GM21529 (cell line): Measurements from ENCODE around the gene KIF3B.

Source experiments
- ATAC-seq: cut with Tn5 transposase; IDR thresholded peaks from one replicate; pipeline ENCODE4 v1.9.1; 2021; ENCODE audit not compliant: unreplicated experiment

The KIF3B gene

GRCh38 chr20:32277361-32278198 lies at the start of gene KIF3B:
TSS of gene KIF3B (plus strand) at chr20:32277651. CDS start at chr20:32309778, 32,127 bp downstream.
- ATAC-seq, result peak; percentile 81

GRCh38 chr20:32227744-32228688 lies 49.4 kb upstream of the KIF3B start:
- no peak for ATAC-seq

DNA sequence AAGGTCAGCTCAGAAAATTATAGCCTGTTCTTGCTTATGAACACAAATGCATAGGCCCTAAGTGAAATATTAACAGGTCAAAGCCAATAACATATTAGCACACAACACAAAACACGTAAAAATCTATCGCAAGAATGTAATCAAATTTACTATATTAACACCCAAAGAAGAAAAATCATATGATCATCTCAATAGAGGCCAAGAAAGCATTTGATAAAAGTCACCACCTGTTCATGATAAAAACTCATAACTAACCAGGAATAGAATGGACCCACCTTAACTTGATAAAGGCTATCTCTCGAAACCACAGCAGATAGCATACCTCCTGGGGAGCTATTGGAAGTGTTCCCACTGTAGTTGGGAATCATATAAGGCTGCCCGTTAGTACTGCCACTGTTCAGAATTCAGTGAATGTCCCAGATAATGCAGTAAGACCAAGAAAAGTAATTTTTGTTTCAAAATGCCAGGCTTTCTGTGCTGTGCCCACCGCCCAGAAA lies 48.2 kb upstream of the KIF3B start:
- ATAC-seq, result no peak

DNA sequence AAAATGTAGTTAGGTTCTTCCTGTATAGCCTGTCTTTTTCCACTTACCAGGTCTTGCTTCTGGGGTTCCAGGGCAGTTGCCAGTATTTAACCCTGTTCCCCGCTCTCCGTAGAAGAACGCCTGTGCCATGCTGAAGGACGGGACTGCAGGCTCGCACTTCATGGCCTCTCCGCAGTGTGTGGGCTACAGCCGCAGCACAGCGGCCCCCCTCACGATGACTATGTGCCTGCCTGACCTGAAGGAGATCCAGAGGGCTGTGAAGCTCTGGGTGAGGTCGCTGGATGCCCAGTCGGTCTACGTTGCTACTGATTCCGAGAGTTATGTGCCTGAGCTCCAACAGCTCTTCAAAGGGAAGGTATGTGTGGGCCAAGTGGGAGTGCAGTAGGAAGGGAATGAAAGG lies 46.7 kb upstream of the KIF3B start:
- no peak for ATAC-seq

- ATAC-seq, result no peak
These were observed 46.2 kb upstream of the KIF3B start for GRCh38 chr20:32231245-32231644.

DNA sequence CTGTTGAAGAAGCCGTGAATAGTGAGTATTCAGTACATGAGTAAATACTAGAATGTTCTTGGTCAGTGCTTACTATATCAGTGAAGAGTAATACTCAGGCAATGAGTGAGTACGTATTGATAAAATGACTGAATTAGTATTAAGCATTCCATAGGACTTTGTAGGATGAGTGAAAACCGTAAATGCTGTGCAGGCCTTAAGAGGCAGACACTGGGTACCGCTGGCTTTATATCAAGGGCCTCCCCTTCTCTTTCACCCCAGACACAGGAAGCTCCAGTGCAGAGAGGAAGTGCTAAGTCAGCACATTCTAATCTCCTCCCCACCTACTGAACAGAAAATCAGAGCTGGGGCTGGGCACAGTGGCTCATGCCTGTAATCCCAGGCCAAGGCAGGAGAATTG lies 45.6 kb upstream of the KIF3B start:
- no peak for ATAC-seq

GRCh38 chr20:32232326-32232886 lies 45.0 kb upstream of the KIF3B start:
- no peak for ATAC-seq

- ATAC-seq, result no peak
These were observed 44.2 kb upstream of the KIF3B start for GRCh38 chr20:32233286-32233685.

- no peak for ATAC-seq
These were observed 43.2 kb upstream of the KIF3B start for GRCh38 chr20:32234135-32234808.

- no peak for ATAC-seq
These were observed 42.0 kb upstream of the KIF3B start for GRCh38 chr20:32235331-32236047.

- ATAC-seq, result no peak
These were observed 41.4 kb upstream of the KIF3B start for GRCh38 chr20:32236048-32236533.

- no peak for ATAC-seq
These were observed 40.6 kb upstream of the KIF3B start for GRCh38 chr20:32236819-32237218.

DNA sequence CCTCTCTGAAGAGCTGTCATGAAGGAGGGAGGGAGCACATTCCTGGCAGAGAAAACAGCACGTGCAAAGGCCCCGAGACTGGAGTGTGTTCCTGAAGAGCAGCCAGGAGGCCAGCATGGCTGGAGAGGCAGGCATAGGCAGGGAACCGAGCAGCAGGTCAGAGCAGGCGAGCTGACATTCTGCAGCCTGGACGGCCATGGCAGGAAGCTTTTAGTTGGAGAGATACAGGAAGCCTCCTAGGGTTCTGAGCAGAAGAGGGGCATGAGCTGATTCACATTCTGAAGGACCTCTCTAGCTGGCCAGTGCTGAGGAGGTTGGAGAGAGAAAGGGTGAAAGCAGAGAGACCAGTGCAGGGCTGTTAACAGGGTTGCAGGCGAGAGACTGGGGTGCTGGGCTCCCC lies 40.0 kb upstream of the KIF3B start:
- no peak for ATAC-seq

- ATAC-seq, result no peak
These were observed 38.7 kb upstream of the KIF3B start for GRCh38 chr20:32238483-32239425.

DNA sequence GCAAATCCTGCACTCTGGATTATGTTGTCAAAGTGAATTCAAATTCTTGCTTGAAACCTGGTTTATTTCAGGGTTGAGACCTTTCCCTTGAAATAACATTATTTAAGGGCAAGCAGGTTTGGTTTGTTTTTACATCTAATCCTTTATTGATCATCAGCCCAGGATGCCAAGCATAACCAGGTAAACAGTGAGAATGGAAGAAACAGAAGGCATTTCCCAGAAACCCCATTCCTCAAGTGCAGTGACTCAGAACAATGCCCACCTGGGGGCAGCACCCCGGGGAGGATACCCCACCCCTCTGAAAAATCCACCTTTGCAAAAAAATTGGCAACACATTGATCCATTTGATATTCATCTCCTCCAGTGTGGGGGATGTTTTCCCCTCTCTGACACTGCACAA lies 37.2 kb upstream of the KIF3B start:
- no peak for ATAC-seq

DNA sequence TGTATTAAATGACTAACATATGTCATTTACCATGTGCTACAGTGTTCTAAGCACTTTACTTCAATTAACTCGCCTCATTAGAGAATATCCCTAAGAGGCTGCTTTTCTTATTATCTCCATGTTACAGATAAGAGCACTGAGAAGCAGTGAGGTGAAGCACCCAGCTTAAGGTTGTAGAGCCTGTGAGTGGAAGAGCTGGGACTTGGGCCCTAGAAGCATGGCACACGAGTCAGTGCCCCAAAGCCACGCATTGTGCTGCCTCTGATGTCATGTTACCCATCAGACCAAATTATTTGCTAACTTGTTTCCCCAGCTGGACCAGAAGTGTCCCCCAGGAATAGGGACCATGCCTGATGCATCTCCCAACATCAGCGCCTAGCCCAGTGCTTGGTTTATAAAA lies 35.6 kb upstream of the KIF3B start:
- ATAC-seq, result no peak

- ATAC-seq, result no peak
These were observed 33.2 kb upstream of the KIF3B start for GRCh38 chr20:32244150-32244823.

DNA sequence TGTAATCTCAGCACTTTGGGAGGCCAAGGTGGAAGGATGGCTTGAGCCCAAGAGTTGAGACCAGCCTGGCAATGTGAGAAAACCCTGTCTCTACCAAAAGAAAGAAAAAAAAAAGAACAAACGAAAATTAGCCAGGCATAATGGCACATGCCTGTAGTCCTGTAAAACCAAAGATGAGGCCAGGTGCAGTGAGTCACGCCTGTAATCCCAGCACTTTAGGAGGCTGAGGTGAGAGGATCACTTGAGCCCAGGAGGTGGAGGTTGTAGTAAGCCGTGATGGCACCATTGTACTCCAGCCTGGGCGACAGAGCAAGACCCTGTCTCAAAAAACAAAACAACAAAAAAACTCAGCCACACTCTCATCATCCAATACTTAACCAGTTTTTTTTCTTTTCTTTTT lies 32.5 kb upstream of the KIF3B start:
- no peak for ATAC-seq
